Activated naive CD8-positive, alpha-beta T cell treated with anti-CD3 and anti-CD28 coated beads, Interleukin-2, amount 10 ng/mL, durations not matched to agents 7 days and 5 days (primary cell): ENCODE results near the gene WIPF2. TPM values are rescaled to one million over a fixed set of nuclear protein-coding genes. Genes with fewer than 3 reads are reported as not detected.
A peak's percentile ranks its signal among the peaks of the same experiment; 100 is the strongest.

Source experiments
- ATAC-seq: fragments of 150-1000 bp; cut with Tn5 transposase; one replicate; pipeline ENCODE4 v1.10.0; 2021; ENCODE audit warnings: low read depth, moderate library complexity
- POLR2A ChIA-PET: fragments of 350-600 bp; sonication (Branson Sonifier 250); formaldehyde crosslinking; loops from one replicate; lab custom pipeline; 2021; ENCODE audit warnings: antibody characterized with exemption; lab: Charles Lee
- DNase-seq: peaks from one replicate; pipeline ENCODE4 v3.0.0; 2021
- H3K27ac Mint-ChIP-seq: one replicate; pipeline ENCODE4 v1.8.0; 2022; ENCODE audit warnings: mild to moderate bottlenecking, mixed read lengths
- H3K27me3 Mint-ChIP-seq: one replicate; pipeline ENCODE4 v1.8.0; 2022; ENCODE audit warnings: mild to moderate bottlenecking, moderate library complexity, mixed read lengths
- H3K36me3 Mint-ChIP-seq: one replicate; pipeline ENCODE4 v1.8.0; 2021; ENCODE audit warnings: mild to moderate bottlenecking, mixed read lengths
- H3K4me1 Mint-ChIP-seq: one replicate; pipeline ENCODE4 v1.8.0; 2021; ENCODE audit warnings: mixed read lengths
- H3K4me3 Mint-ChIP-seq: one replicate; pipeline ENCODE4 v1.8.0; 2022; ENCODE audit warnings: mild to moderate bottlenecking, moderate library complexity, mixed read lengths
- H3K9me3 Mint-ChIP-seq: one replicate; pipeline ENCODE4 v1.8.0; 2021; ENCODE audit warnings: mixed read lengths
- total RNA-seq, 2 experiments: library from RNA; stranded (reverse); gene quantifications; one replicate each; pipeline ENCODE4 v1.2.3, GENCODE V29; 2021

Gene WIPF2
- total RNA-seq, 2 experiments from 2014 or later: 27.7 to 28.5 TPM

- DNase-seq: peak; percentile 91
- peaks cover 65% of the 10 kb centered on the region for H3K4me1 Mint-ChIP-seq
- H3K4me3 Mint-ChIP-seq: peak overlapping the region; percentile 99
- H3K36me3 Mint-ChIP-seq: peaks cover 13% of the 10 kb centered on the region
- H3K9me3 Mint-ChIP-seq: no peaks in the 10 kb centered on the region
- POLR2A ChIA-PET: interaction anchor here (0.6 to 14.9 kb wide), 13 partner anchors 10 to 100 kb away, joined by 3 to 170 read pairs (median 7); partner anchors contain the start of genes GJD3, RARA and WIPF2
- peak; percentile 67 for ATAC-seq
- peak overlapping the region; percentile 98 for H3K27ac Mint-ChIP-seq
- H3K27me3 Mint-ChIP-seq: no peaks in the 10 kb centered on the region
These were observed 99.1 kb downstream of the WIPF2 start for GRCh38 chr17:40317880-40318829.

DNA sequence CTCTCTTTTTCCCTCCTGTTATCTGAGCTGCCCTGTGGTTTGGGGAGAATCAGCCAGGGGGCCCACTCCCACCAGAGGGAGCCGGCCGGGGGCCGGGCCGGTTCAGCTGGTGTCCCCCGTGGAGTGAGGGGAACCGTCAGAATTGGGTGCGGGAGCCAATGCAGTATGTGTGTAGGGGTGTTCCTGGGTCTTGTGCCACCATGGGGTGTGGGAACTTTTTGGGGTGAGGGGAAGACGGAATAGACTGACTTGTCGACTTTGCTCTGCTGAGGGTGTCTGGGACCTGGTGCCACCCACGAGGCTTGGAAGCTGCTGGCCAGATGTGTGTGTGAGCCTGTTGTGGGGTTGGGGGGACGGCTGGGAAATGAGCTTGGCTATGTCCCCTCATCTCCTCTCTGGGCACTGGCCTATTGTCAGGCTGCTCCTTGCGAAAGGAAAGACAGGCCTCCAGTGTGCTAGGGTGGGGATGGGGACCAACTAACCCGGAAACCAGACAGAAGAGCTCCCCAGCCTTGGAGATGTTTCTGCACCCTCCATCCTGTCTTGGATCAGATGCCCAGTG lies 99.8 kb downstream of the WIPF2 start:
- POLR2A ChIA-PET: interaction anchor here (0.6 to 14.9 kb wide), 8 partner anchors 9 to 100 kb away, joined by 4 to 170 read pairs (median 10); partner anchors contain the start of genes RARA and WIPF2
- Mint-ChIP-seq H3K4me3 (peak overlapping the region; percentile 99), H3K36me3 (peaks cover 13% of the 10 kb centered on the region), H3K4me1 (peaks cover 65% of the 10 kb centered on the region), H3K27ac (peak overlapping the region; percentile 98), H3K9me3 (no peaks in the 10 kb centered on the region), H3K27me3 (no peaks in the 10 kb centered on the region)
- ATAC-seq (no peak), DNase-seq (peak; percentile 52)

DNA sequence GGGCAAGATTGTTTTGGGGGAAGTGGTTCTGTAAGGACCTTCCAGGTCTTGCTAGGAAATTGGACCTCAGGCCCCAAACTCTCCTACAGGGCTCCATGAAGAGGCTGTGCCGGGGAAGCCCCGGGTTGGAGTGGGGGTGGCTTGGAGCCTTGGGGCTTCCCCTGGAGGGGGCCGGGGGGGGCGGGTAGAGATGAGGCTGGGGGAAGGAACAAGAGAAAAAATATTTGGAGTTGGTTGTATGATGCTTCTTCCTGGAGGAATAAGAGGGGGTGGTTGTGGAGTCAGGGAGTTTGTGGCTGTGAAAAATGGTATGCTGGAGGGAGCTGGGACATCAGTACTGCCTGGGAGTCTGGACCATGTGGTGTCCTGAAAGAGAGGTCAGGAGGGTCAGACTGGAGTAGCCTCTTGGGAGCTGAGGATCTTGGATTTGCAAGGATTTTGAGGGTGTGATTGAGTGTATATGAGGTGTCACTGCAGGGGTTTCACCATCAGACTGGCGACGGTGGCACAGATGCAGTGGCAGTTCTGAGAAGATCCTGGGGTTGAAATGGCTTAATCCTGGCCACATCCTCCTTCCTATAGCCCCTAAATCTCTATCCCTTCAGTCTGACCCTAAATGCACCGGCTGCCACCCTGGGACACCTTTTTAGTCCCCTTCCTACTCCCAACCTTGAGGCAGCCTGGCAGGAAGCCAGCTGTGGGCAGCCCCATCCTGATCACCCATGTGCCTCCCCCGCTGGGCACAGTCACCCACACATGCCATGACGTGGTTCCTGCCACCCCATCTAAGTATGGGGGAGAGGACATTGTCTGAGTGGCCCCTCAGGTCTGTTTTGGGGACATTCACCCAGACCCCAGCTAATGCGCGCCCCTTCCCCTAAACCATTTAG lies 100.8 kb downstream of the WIPF2 start:
- POLR2A ChIA-PET: interaction anchor here (1.0 to 14.9 kb wide), 8 partner anchors 8 to 101 kb away, joined by 3 to 170 read pairs (median 10); partner anchors contain the start of genes RARA and WIPF2
- DNase-seq: peak; percentile 57
- no peaks in the 10 kb centered on the region for H3K9me3 Mint-ChIP-seq
- peak overlapping the region; percentile 98 for H3K27ac Mint-ChIP-seq
- H3K4me1 Mint-ChIP-seq: peaks cover 66% of the 10 kb centered on the region
- H3K27me3 Mint-ChIP-seq: no peaks in the 10 kb centered on the region
- peak overlapping the region; percentile 99 for H3K4me3 Mint-ChIP-seq
- ATAC-seq: no peak
- peaks cover 13% of the 10 kb centered on the region for H3K36me3 Mint-ChIP-seq

GRCh38 chr17:40320756-40321523 lies 101.8 kb downstream of the WIPF2 start:
- peaks cover 65% of the 10 kb centered on the region for H3K4me1 Mint-ChIP-seq
- H3K27me3 Mint-ChIP-seq: no peaks in the 10 kb centered on the region
- peaks cover 13% of the 10 kb centered on the region for H3K36me3 Mint-ChIP-seq
- H3K4me3 Mint-ChIP-seq: peak overlapping the region; percentile 99
- POLR2A ChIA-PET: interaction anchor here (1.0 to 14.9 kb wide), 9 partner anchors 10 to 34 kb away, joined by 3 to 170 read pairs (median 13); partner anchors contain the start of gene RARA
- no peaks in the 10 kb centered on the region for H3K9me3 Mint-ChIP-seq
- peak overlapping the region; percentile 98 for H3K27ac Mint-ChIP-seq
- DNase-seq (peak; percentile 41), ATAC-seq (no peak)

- POLR2A ChIA-PET: interaction anchor here (1.0 to 14.9 kb wide), 7 partner anchors 10 to 33 kb away, joined by 3 to 170 read pairs (median 17); partner anchors contain the start of gene RARA
- H3K9me3 Mint-ChIP-seq: no peaks in the 10 kb centered on the region
- H3K36me3 Mint-ChIP-seq: peaks cover 13% of the 10 kb centered on the region
- H3K27me3 Mint-ChIP-seq: no peaks in the 10 kb centered on the region
- peak overlapping the region; percentile 99 for H3K4me3 Mint-ChIP-seq
- peak overlapping the region; percentile 98 for H3K27ac Mint-ChIP-seq
- DNase-seq (no peak), ATAC-seq (no peak)
- peaks cover 65% of the 10 kb centered on the region for H3K4me1 Mint-ChIP-seq
These were observed 102.4 kb downstream of the WIPF2 start for GRCh38 chr17:40321524-40321929.

GRCh38 chr17:40321961-40322357 lies 102.9 kb downstream of the WIPF2 start:
- peak overlapping the region; percentile 98 for H3K27ac Mint-ChIP-seq
- no peaks in the 10 kb centered on the region for H3K9me3 Mint-ChIP-seq
- DNase-seq (no peak), ATAC-seq (no peak)
- peaks cover 13% of the 10 kb centered on the region for H3K36me3 Mint-ChIP-seq
- H3K4me1 Mint-ChIP-seq: peaks cover 68% of the 10 kb centered on the region
- POLR2A ChIA-PET: interaction anchor here (1.0 to 14.9 kb wide), 7 partner anchors 9 to 33 kb away, joined by 3 to 170 read pairs (median 17); partner anchors contain the start of gene RARA
- no peaks in the 10 kb centered on the region for H3K27me3 Mint-ChIP-seq
- H3K4me3 Mint-ChIP-seq: peak overlapping the region; percentile 99

DNA sequence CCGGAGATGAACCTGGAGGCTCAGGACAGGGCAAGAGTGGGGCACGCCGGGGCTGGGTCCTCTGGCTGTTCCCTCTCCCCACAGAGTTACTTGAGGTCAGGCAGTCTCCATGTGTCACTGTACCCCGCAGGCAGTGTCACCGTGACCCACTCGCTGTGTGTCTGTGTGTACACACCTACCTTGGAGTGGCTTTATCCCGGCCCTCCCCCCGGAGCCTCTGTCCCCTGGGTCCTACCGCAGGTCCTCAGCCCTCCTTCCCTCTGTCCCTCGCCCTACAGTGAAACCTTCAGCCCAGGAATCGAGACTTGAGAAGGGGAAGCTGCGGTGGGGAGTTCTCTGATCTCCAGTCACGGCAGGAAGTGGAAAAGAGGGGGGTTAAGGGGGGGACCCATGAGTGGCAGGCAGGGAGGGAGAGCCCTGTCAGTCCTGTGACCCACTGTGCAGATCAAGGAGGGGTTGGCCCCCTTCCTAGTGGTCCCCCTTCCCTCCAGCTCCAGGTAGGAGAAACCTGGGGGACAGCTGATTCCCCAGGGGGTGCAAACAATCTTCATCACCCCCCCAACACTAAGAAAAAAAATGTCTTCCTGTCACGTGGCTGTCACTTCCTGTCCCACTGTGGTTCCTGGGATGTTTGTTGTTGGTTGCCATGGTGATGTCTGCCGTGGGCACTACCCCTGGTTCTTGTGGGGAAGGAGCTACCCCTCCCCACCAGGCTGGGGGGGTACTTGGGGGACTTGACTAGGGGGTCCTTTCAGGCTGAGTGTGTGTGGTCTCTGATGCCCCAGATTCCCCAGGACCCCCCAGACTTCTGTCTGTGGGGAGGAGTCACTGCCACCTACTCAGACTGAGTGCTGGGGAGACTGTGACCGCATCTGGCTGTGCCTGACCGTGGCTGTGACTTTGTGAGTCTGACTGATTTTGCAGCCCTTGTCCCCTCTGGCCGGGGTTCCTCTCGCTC lies 103.5 kb downstream of the WIPF2 start:
- H3K27me3 Mint-ChIP-seq: no peaks in the 10 kb centered on the region
- peaks cover 13% of the 10 kb centered on the region for H3K36me3 Mint-ChIP-seq
- ATAC-seq: peak; percentile 38

DNA sequence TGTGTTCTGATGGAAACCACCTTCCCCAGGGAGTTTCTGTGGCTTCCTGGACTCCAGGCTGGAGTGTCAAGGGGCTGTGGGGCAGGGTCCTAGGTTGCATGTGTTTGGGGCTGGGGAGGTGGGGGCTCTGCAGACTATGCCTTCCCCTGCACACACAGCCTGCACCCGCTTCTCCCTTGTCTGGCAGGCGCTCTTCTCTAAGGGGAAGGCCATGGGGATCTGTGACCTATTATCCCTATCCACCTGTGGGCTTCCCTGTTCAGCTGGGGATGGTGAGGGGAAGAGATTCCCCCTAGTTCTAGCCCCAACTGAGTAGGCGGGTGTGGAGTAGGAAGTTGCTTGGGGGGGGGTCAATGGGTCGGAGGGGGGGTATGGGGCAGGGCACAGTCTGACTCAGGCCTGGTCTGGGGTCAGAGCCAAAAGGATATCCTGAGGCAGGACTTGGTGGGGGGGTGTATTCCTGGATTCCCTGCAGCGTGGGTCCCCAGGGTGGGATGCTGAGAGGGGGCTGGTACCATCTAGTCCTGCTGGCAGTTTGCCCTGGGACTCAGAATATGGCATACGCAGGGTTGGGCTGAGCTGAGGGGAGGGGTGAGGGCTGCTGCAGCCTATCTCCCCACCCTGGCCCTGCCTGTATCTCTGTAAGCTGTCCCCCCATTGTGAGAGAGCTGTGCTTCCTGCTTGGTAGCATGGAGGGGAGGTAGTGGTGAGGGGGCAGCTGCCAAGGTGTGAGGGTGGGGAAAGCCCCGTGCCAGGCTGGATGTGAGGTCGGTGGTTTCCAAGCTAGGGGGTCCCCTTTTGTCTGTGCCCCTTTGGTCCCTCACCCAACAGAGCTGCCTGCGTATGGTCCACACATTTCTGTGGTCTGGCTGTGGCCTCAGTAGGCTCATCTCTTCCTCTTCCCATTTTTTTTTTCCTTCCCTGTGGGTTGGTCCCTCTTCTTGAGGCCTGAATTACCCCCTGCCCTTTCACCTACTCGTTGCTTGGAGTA lies 104.6 kb downstream of the WIPF2 start:
- POLR2A ChIA-PET: interaction anchor here (0.6 to 14.9 kb wide), 19 partner anchors 8 to 1365 kb away, joined by 3 to 170 read pairs (median 5); partner anchors contain the start of genes CCR7, RARA, TOP2A and WIPF2
- H3K27me3 Mint-ChIP-seq: no peaks in the 10 kb centered on the region
- peak overlapping the region; percentile 99 for H3K4me3 Mint-ChIP-seq
- ATAC-seq (peak; percentile 16), DNase-seq (no peak)
- peak overlapping the region; percentile 98 for H3K27ac Mint-ChIP-seq
- H3K9me3 Mint-ChIP-seq: no peaks in the 10 kb centered on the region
- H3K4me1 Mint-ChIP-seq: peaks cover 72% of the 10 kb centered on the region
- peaks cover 15% of the 10 kb centered on the region for H3K36me3 Mint-ChIP-seq

More for the DNA sequence above, 103.5 kb downstream of the WIPF2 start:
- peak overlapping the region; percentile 98 for H3K27ac Mint-ChIP-seq
- H3K4me3 Mint-ChIP-seq: peak overlapping the region; percentile 99
- no peaks in the 10 kb centered on the region for H3K9me3 Mint-ChIP-seq
- POLR2A ChIA-PET: interaction anchor here (0.6 to 14.9 kb wide), 19 partner anchors 9 to 293 kb away, joined by 3 to 170 read pairs (median 4); partner anchors contain the start of genes CCR7, RARA, TOP2A and WIPF2
- peaks cover 68% of the 10 kb centered on the region for H3K4me1 Mint-ChIP-seq
- peak; percentile 86 for DNase-seq

GRCh38 chr17:40325156-40326013 lies 106.3 kb downstream of the WIPF2 start:
- Mint-ChIP-seq H3K4me1 (peaks cover 78% of the 10 kb centered on the region), H3K27me3 (no peaks in the 10 kb centered on the region), H3K27ac (peak overlapping the region; percentile 98), H3K9me3 (no peaks in the 10 kb centered on the region), H3K36me3 (peaks cover 13% of the 10 kb centered on the region), H3K4me3 (peak overlapping the region; percentile 88)
- POLR2A ChIA-PET: interaction anchor here (1.2 to 14.9 kb wide), 4 partner anchors 11 to 278 kb away, joined by 5 to 170 read pairs (median 9); partner anchors contain the start of gene RARA
- ATAC-seq: no peak
- no peak for DNase-seq
